NCI-H2107 treated with DMSO at 0.1 percent for 48 hours (cell line): Measurements from ENCODE around the gene NDUFB11.

ENCODE experiments used
- DNase-seq: peaks from one replicate; lab custom pipeline; 2025; ENCODE audit not compliant: unreplicated experiment; lab: John Stamatoyannopoulos, UW

The NDUFB11 gene

DNA sequence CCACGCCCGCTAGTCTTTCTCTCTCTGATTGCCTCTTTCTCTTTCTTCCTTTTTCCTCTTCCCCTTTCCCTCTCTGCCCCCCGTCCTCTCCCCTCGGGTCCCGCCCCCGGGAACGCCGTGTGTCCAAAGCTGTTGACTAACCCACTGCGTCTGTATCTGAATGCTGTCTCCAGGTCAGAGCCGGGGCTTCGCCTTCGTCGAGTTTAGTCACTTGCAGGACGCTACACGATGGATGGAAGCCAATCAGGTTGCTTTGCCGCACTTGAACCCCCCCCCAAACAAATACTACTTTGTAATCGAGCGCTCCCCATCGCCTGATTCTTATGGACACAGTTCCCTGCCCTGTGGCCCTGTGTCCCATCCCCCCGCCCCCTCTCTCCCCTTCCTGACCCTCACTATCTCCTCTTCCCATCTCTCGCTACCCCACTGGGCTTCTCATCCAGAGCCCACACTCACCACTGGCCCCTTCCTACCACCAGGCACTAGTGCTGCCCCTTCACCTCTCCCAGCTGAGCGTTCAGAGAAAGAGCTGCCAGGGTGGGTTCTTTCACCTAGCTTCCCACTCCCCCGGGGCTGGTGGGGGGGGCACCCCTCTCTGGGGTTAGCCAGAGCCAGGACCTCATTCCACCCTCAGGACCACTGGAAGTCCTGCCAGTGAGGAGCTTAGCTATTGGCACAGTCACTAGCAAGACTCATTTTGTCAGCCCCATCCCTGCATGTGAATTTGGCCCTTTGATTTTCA is 30.5 kb upstream of the NDUFB11 start:
- no peak for DNase-seq

DNA sequence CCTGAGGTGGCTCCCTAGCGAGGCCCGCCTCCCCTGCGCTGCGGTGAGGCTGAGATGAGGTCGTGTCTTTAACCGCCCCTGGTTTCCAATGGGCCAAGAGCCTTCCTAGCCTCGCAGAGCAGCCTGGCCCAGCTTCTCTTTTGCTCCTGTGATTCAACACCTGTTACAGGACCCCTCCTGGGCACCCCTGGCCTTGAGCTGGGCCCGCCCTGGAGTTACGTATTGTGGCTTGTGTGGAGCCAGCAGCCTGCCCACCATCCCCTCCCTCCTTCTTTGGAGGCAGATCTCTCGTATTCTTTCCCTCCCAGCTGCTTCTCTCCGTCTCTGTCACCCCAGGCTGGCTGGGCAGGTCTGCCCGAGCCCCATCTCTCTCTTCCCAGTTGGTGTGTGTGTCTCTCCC is 29.9 kb upstream of the NDUFB11 start:
- no peak for DNase-seq

DNA sequence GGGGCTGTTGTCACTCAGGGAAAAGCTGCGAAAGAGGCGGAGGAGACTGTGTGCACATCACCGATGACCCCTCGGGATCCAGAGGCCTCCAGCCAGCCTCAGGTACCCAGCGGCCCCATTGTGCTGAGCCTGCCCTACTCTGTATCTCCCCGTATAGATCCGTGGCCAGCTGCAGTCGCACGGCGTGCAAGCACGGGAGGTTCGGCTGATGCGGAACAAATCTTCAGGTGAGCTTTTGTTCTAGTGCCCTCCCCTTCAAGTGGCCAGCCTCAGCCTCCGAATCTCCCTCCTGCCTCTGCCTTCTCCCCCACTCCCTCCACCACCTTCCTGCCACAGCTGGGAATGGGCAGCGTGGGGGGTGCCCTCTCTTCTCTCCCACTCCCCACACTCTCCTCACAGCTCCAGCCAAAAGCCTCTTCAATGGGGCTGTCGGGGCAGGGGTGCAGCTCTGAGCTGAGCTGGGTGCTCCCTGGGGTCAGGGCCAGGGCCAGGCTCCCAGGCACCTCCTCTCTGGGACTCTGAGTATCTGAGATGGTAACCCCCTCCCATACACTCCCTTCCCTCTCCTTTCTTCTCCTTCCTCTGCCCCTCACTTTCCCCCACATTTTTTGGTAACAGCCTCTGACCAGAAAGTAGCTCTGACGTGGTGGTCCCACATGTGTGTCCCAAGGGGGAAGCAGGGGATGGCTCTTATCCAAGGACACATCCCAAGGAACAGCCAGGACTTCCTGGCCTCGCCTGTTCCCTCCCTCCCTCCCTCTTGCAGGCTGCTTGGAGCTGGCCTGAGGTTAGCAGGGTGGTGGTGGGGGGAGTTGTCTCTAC is 28.7 kb upstream of the NDUFB11 start:
- no peak for DNase-seq

DNA sequence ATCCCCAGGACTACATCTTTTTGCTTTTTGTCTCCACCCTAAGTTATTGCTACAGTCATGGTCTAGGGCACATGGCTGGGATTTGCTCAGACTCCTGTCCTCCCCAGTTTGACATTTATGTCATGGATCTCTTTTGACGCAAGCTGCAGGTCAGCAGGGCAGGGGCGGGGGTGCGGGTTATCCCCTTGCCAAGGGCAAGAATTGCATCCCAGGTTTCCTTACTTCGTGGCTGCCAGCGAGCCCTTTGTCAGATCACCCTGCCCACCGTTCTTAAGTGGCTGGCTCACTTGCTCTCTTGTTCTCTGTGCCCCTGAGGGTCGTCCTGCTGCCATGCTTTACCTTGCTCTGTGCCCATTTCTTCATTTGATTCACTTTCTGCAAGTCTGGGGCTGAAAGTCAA is 28.0 kb upstream of the NDUFB11 start:
- DNase-seq: no peak

DNA sequence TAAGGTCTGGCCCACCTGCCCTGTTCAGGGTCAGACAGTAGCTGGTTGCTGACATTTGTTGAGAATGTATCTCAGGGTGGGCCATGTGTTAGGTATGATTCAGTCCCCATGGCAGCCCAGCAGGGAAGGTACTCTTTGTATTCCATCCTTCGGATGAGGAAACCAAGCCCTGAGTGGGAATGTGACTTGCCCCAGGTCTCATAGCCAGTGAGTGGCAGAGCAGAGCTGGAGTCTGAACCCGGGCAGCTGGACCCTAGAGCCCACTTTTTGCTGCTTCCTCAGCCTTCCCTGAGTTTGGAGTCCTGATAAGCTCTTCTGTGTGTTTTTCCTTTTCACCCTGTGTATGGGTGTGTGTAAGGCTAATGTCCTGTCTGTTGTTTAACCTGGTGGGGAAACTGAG is 27.5 kb upstream of the NDUFB11 start:
- no peak for DNase-seq

DNA sequence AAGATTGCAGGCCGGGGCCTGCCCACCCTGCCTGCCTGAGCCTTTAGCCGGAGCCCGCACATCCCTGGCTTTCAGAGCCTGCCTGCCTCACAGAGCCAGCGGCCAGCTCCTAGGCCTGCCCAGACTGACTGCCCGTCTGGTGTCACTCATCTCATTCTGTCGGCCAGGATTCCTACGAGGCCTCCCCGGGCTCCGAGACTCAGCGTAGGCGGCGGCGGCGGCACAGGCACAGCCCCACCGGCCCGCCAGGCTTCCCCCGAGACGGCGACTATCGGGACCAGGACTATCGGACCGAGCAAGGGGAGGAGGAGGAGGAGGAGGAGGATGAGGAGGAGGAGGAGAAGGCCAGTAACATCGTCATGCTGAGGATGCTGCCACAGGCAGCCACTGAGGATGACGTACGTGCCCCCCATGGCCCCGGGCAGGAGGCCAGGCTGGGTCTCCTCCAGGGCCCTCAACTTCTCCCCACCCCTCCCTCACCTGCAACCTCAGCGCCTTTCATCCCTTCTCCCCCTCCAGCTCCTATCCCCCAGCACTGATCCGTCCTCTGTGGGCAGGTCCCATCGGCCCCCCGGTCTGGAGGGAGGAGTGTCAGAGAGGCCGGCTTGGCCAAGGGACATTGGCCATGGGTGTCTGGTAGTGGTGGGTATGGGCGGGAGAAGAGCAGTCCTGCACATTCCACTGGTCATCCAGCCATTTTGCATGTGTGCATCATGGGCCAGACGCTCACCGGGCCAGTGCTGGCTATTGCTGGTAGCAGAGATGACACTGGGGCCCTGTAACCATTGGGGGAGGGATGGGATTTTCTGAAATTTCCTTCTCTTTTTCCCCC is 26.6 kb upstream of the NDUFB11 start:
- no peak for DNase-seq

DNA sequence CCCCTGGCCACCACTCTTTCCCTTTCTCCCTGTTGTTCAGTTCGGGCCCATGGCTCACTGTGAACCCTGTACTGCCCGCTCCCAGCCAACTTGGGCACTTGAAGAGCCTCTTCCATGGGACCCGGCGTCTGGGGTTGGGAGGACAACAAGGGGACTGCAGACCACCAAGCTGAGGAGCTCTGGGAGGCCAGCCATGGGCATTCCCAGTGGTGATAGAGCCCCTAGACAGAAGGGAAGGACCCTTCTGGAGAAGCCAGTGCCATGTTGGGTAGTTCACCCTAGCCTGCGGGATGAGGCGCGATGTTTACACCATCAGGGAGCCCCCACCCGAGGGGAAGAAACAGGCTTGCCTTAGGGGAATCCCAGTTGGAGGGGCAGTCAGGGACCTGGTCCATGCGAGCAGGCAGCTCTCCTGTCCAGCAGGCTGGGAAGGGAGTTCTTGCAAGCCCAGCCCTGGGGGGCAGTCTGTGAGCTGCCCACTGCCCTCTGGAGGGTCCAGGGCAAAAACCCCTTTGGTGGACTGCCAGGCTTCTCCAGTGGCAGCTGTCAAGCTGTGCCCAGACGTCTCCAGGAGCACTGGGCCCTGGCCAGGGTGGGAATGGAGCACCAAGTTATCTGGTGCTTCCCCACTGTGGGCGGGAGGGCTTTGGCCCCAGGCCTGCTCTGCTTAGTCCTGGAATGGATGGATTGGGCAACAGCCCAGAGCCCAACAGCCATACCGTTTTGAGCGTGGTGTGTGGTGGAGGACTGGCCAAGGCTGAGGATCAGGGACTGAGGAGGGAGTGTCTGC is 25.4 kb upstream of the NDUFB11 start:
- no peak for DNase-seq

DNA sequence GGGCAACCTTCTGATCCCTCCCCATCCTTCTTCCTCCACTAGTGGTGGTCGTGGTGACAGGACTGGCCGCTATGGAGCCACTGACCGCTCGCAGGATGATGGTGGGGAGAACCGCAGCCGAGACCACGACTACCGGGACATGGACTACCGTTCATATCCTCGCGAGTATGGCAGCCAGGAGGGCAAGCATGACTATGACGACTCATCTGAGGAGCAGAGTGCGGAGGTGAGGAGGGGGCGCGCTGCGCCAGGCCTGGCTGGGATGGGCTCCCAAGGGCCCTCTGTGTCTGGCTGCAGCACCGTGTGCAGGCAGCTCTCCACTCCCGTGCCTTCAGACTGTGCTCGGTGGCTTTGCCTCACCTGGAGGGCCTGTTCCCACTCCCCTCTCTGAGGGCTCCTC is 24.8 kb upstream of the NDUFB11 start:
- DNase-seq: no peak

DNA sequence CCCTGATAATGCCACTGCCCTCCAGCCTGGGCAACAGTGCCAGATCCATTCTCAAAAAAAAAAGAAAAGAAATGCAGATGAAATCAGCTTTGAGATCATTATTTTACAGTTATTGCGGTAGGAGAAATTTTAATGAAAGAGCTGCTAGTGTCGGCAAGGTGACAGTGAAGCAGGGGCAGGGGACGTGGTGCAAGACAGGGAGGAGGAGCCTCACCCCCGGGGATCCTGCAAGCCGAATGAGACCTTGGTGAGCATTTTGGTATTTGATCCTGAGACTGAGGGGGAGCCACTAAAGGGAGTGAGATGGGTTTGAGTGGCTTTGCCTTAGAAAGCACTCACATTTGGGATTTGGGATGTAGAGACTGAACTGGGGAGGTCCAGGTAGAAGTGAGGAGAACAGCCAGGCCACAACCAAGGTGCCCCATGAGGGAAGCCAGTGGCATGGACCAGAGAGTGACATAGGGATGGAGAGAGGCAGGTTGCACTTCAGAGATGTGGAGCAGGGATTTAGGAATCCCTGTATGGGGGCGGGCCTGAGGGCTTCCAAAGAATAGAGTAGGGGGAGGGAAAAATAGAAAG is 24.1 kb upstream of the NDUFB11 start:
- DNase-seq: no peak

DNA sequence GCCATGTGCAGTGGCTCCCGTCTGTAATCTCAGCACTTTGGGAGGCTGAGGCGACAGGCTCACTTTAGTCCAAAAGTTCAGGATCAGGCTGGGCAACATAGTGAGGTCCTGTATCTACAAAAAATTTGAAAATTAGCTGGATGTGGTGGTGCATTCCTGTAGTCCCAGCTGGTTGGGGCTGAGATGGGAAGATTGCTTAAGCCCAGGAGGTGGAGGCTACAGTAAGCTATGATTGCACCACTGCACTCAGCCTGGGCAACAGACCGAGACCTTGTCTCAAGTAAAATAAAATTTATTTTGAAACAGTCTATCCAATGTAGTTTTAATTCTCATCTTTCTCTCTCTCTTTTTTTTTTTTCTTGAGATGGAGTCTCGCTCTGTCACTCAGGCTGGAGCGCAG is 21.6 kb upstream of the NDUFB11 start:
- DNase-seq: no peak

DNA sequence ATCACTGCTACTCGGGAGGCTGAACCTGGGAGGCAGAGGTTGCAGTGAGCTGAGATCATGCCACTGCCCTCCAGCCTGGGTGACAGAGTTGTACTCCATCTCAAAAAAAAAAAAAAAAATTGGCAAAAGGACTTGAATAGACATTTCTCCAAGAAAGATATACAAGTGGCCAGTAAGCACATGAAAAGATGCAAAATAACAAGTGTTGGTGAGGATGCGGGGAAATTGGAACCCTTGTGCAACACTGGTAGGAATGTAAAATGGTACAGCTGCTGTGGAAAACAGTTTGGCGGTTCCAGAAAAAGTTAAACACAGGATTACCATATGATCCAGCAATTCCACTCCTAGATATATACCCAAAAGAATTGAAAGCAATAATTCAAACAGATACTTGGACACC is 19.9 kb upstream of the NDUFB11 start:
- no peak for DNase-seq

DNA sequence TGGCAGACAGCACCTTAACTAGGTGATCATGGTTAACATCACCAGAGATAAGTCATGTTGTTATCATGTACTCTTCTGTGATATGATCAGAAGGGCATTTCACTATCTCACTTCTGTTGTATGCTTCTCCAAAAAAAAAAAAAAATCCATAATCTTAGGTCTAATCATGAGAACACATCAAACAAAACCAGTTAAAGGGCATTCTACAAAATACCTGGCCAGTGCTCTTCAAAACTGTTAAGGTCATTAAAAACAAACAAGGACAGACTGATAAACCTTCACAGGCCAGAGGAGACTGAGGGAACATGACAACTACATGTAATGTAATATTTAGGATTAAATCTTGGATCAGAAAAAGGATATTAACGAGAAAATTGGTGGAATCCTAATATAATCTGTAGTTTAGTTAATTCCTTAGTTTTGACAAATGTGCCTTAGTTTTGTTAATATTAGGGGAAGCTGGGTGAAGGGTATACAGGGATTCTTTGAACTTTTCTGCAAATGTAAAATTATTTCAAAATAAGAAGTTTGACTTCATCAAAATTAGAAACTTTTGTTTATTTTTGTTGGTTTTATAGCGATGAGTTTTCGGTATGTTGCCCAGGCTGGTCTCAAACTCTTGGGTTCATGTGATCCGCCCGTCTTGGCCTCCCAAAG is 18.6 kb upstream of the NDUFB11 start:
- no peak for DNase-seq

DNA sequence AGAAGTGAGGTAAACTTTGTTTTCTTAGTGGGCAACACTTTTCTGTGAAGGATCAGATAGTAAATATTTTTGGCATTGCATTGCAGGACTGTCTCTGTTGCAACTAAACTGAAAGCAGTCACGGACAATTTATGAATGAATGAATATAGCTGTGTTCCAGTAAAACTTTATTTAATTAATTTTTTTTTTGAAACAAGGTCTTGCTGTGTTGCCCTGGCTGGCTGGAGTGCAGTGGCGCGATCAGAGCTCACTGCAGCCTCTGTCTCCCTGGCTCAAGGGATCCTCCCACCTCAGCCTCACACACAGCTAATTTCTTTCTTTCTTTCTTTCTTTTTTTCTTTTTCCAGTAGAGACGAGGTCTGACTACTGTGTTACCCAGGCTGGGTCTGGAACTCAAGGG is 16.3 kb upstream of the NDUFB11 start:
- no peak for DNase-seq

DNA sequence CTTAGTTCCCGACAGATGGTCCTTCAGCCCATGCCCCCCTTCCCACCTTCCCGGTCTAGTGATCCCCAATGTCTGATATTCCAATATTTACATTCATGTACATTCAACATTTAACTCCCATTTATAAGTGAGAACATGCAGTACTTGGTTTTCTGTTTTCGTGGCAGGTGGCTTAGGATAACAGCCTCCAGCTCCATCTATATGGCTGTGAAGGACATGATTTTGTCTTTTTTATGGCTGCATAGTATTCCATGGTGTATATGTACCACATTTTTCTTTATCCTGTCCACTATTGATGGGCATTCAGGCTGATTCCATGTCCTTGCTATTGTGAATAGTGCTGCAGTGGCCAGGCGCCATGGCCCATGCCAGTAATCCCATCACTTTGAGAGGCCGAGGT is 14.3 kb upstream of the NDUFB11 start:
- no peak for DNase-seq

DNA sequence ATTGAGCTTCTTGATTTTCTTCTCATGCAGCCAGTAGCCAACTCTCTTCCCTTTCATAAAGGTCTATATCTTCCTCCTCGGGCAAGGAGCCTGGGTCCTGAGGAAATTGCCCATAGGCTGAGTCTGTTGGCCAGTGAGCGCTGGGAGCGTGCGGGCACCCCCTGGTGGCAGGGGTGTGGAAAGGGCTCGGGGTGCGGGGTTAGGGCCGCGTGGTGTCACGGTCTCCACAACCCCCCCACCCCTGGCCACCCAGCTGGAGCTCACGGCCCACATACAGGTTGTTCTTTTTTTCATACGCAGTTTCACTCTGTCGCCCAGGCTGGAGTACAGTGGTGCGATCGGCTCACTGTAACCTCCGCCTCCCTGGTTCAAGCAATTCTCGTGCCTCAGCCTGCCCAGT is 13.6 kb upstream of the NDUFB11 start:
- no peak for DNase-seq

DNA sequence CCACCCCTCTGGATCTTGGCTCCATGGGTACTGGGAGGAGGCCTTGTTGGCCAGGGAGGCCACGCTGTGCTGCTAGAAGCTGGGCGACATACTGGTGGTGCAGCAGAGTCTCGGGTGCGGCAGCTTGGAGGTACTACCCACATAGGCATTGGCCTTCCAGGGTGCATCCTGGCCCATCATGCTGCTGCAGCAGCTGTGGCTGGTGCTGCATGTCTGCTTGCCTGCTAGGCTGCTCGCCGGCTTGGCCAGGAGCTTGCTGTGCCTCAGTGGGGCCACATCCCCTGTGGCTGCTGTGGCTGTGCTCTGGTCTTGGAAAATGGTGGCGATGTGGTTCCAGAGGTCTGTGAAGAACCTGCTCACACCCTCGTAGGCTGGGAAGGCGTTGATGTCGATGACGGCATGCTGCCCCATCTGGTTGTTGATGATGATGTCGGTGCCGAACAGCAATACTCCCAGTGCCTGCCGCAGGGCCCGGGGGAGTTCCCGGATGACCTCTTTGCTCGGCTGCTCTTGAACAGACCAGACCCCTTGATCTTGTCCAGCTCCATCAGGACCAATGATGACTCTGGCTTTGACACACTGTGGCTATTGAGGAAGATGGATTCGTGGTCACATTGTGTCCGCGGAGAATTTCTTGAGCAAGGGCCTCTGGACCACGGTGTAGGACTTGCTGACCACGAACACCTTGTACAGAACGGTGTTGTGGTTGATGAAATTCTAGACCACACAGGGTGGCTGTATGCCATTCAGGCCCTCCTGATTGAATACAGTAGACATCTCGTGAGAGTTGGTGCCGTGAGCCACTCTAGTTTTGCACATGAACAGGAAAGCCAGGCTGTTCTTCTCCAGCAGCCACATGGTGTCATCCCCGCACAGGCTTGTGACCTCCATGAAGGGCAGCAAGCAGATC is 12.4 kb upstream of the NDUFB11 start:
- no peak for DNase-seq

DNA sequence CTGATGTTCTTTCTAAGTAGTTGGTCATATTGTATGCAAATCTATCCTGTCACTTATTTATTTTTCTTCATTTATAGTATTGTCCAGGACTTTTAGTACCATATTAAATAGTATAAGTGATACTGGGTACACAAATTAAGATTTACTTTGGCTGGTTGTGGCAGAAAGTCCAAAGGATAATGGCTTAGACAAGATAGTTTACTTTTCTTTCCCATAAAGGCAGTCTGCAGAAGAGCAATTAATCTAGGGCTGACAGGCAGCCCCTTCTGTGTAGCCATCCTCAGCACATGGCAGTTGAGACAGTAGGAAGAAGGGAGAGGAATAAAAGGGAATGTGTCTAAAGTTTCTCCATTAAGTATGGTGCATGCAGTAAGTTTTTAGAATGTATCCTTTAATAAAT is 6.9 kb upstream of the NDUFB11 start:
- no peak for DNase-seq

DNA sequence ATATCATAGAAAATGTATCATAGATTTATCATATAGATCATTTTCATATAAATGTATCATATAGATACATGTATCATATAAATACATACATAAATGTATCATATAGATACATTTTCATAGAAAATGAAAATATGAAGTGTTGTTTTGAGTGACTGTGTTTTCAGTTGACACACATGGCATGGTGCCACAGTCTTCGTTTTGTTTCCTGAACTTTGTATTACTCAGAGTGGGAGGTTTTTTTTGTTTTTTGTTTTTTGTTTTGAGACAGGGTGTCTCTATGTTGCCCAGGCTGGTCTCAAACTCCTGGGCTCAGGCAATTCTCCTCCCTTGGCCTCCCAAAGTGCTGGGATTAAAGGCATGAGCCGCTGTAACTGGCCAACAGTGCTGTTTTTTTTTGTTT is 4.4 kb upstream of the NDUFB11 start:
- DNase-seq: no peak
